Measurements from ENCODE around the gene CCRL2. TPM values are rescaled to one million over a fixed set of nuclear protein-coding genes. Genes with fewer than 3 reads are reported as not detected.
"Not testable (repeated sequence)": the region's sequence is repeated elsewhere in the genome, so short reads cannot be mapped to it uniquely, and the experiment has no call there.

The CCRL2 gene
- total RNA-seq, 1 donor, result 0.72 TPM

GRCh38 chr3:46429671-46430070, 22.6 kb downstream of the CCRL2 start:
- Histone ChIP-seq H3K4me3 (ENCODE audit: insufficient read depth, low read length) (no peak overlapping the region), H3K9me3 (ENCODE audit: low read depth, low read length) (no peaks in the 10 kb centered on the region), H4K20me1 (ENCODE audit: insufficient read depth, low read length) (no peaks in the 10 kb centered on the region), H2AFZ (ENCODE audit: low read length) (no peak overlapping the region), H3K79me2 (ENCODE audit: insufficient read depth, low read length) (no peaks in the 10 kb centered on the region), H3K27me3 (ENCODE audit: insufficient read depth, low read length) (peaks cover 10% of the 10 kb centered on the region), H3K4me1 (ENCODE audit: insufficient read depth, low read length) (no peaks in the 10 kb centered on the region), H3K36me3 (ENCODE audit: insufficient read depth, low read length) (no peaks in the 10 kb centered on the region), H3K27ac (ENCODE audit: low read depth, low read length) (no peak overlapping the region), H3K4me2 (ENCODE audit: insufficient read depth, low read length) (no peak overlapping the region)
- no peak for TF ChIP-seq CTCF (IDR thresholded peaks at IDR 0.05; ENCODE audit: extremely low read depth, low read depth, low read length)
- no peak for DNase-seq (ENCODE audit: insufficient read length, low spot score, missing footprints)

- not testable (repeated sequence) for H3K79me2 ChIP-seq (ENCODE audit: insufficient read depth, low read length); H2AFZ ChIP-seq (ENCODE audit: low read length); H4K20me1 ChIP-seq (ENCODE audit: insufficient read depth, low read length); H3K4me1 ChIP-seq (ENCODE audit: insufficient read depth, low read length); DNase-seq (ENCODE audit: insufficient read length, low spot score, missing footprints); H3K27ac ChIP-seq (ENCODE audit: low read depth, low read length); H3K36me3 ChIP-seq (ENCODE audit: insufficient read depth, low read length); H3K4me3 ChIP-seq (ENCODE audit: insufficient read depth, low read length); H3K9me3 ChIP-seq (ENCODE audit: low read depth, low read length); H3K4me2 ChIP-seq (ENCODE audit: insufficient read depth, low read length)
- peaks cover 11% of the 10 kb centered on the region for H3K27me3 ChIP-seq (ENCODE audit: insufficient read depth, low read length)
Observed at GRCh38 chr3:46430879-46431278, 23.8 kb downstream of the CCRL2 start.

GRCh38 chr3:46431905-46432304, 24.8 kb downstream of the CCRL2 start:
- H3K27ac ChIP-seq (ENCODE audit: low read depth, low read length); H2AFZ ChIP-seq (ENCODE audit: low read length); H4K20me1 ChIP-seq (ENCODE audit: insufficient read depth, low read length): not testable (repeated sequence)

GRCh38 chr3:46433118-46433517, 26.1 kb downstream of the CCRL2 start:
- not testable (repeated sequence) for H3K79me2 ChIP-seq (ENCODE audit: insufficient read depth, low read length); H3K4me2 ChIP-seq (ENCODE audit: insufficient read depth, low read length); DNase-seq (ENCODE audit: insufficient read length, low spot score, missing footprints); H2AFZ ChIP-seq (ENCODE audit: low read length); H3K36me3 ChIP-seq (ENCODE audit: insufficient read depth, low read length); H3K27ac ChIP-seq (ENCODE audit: low read depth, low read length); H3K9me3 ChIP-seq (ENCODE audit: low read depth, low read length); H3K4me1 ChIP-seq (ENCODE audit: insufficient read depth, low read length); H4K20me1 ChIP-seq (ENCODE audit: insufficient read depth, low read length); H3K4me3 ChIP-seq (ENCODE audit: insufficient read depth, low read length)
- peaks cover 11% of the 10 kb centered on the region for H3K27me3 ChIP-seq (ENCODE audit: insufficient read depth, low read length)

More at GRCh38 chr3:46431905-46432304, 24.8 kb downstream of the CCRL2 start:
- H3K4me1 ChIP-seq (ENCODE audit: insufficient read depth, low read length); H3K4me2 ChIP-seq (ENCODE audit: insufficient read depth, low read length); H3K9me3 ChIP-seq (ENCODE audit: low read depth, low read length); DNase-seq (ENCODE audit: insufficient read length, low spot score, missing footprints); H3K79me2 ChIP-seq (ENCODE audit: insufficient read depth, low read length); H3K4me3 ChIP-seq (ENCODE audit: insufficient read depth, low read length); H3K36me3 ChIP-seq (ENCODE audit: insufficient read depth, low read length): not testable (repeated sequence)
- H3K27me3 ChIP-seq (ENCODE audit: insufficient read depth, low read length), result peaks cover 11% of the 10 kb centered on the region

- no peak for DNase-seq (ENCODE audit: insufficient read length, low spot score, missing footprints)
- H3K27me3 ChIP-seq (ENCODE audit: insufficient read depth, low read length), result peaks cover 9% of the 10 kb centered on the region
- no peak overlapping the region for H3K27ac ChIP-seq (ENCODE audit: low read depth, low read length)
- H4K20me1 ChIP-seq (ENCODE audit: insufficient read depth, low read length), result no peaks in the 10 kb centered on the region
- H3K4me3 ChIP-seq (ENCODE audit: insufficient read depth, low read length), result no peak overlapping the region
- no peak for TF ChIP-seq CTCF (IDR thresholded peaks at IDR 0.05; ENCODE audit: extremely low read depth, low read depth, low read length)
- H3K4me2 ChIP-seq (ENCODE audit: insufficient read depth, low read length), result no peak overlapping the region
- no peaks in the 10 kb centered on the region for H3K9me3 ChIP-seq (ENCODE audit: low read depth, low read length)
- H3K79me2 ChIP-seq (ENCODE audit: insufficient read depth, low read length), result no peaks in the 10 kb centered on the region
- H3K4me1 ChIP-seq (ENCODE audit: insufficient read depth, low read length), result no peaks in the 10 kb centered on the region
- H3K36me3 ChIP-seq (ENCODE audit: insufficient read depth, low read length), result no peaks in the 10 kb centered on the region
- no peak overlapping the region for H2AFZ ChIP-seq (ENCODE audit: low read length)
Observed at GRCh38 chr3:46433841-46434240, 26.8 kb downstream of the CCRL2 start.

Data from osteoblast (primary cell).